Thyroid gland (tissue), 4 donors: ENCODE results near the gene KCNJ18.
"Not testable (repeated sequence)": the region's sequence is repeated elsewhere in the genome, so short reads cannot be mapped to it uniquely, and the experiment has no call there.

Source experiments
- CTCF ChIP-seq, 6 experiments: fragments of 200-600 bp in 3 of 6; fragments of 450-650 bp in 3 of 6; sonication (generic) in 3 of 6; IDR thresholded peaks; one replicate each; pipeline ENCODE4 v1.5.1; 2016 to 2019; ENCODE audit warnings: antibody characterized with exemption in 6 of 6, mild to moderate bottlenecking in 2 of 6, inconsistent platforms in 1 of 6, moderate library complexity in 1 of 6
- POLR2A ChIP-seq, 2 donors: fragments of 450-650 bp; IDR thresholded peaks; one replicate each; pipeline ENCODE4 v1.6.1; 2017; ENCODE audit warnings: antibody characterized with exemption in 2 of 2, mild to moderate bottlenecking in 2 of 2, moderate library complexity in 1 of 2

GRCh38 chr17:21685061-21685795 lies 7.1 kb upstream of the KCNJ18 start:
- TF ChIP-seq CTCF, POLR2A (IDR thresholded peaks at IDR 0.05): not testable (repeated sequence)
